Cardiac muscle cell (in vitro differentiated cells and primary cell): ENCODE measurements around the gene GUCY1A1. TPM values are rescaled to one million over a fixed set of nuclear protein-coding genes. Genes with fewer than 3 reads are reported as not detected.

Source experiments
- DNase-seq, 2 donors: peaks; one replicate each; pipeline versions ENCODE4 v3.0.0 to v3.0.0-alpha.2; 2010 to 2017; ENCODE audit warnings: low read depth in 1 of 2, low spot score in 1 of 2
- H3K27ac ChIP-seq: fragments of 200-600 bp; sonication (generic); 2 replicates; pipeline ENCODE4 v1.5.1; 2016
- H3K27me3 ChIP-seq: fragments of 200-600 bp; sonication (generic); 2 replicates; pipeline ENCODE4 v1.6.0; 2016; ENCODE audit warnings: control low read depth
- H3K36me3 ChIP-seq: fragments of 200-600 bp; sonication (generic); 2 replicates; pipeline ENCODE4 v1.5.1; 2016; ENCODE audit warnings: control low read depth
- H3K4me1 ChIP-seq: fragments of 200-600 bp; sonication (generic); 2 replicates; pipeline ENCODE4 v1.8.1; 2017; ENCODE audit warnings: low read depth, mild to moderate bottlenecking, mixed run types
- H3K4me3 ChIP-seq: fragments of 200-600 bp; sonication (generic); 2 replicates; pipeline ENCODE4 v1.5.1; 2016; ENCODE audit warnings: mild to moderate bottlenecking
- H3K9me3 ChIP-seq: fragments of 200-600 bp; sonication (generic); 2 replicates; pipeline ENCODE4 v1.5.1; 2017; ENCODE audit warnings: low read depth, mild to moderate bottlenecking, control low read depth
- polyA plus RNA-seq: library from polyadenylated mRNA; unstranded; fragments of >200 nt; fragmentation: Nextera tagmentation; extraction: Ambion mirVana; gene quantifications from 2 replicates; pipeline ENCODE4 v1.2.1, GENCODE V29; 2016
- total RNA-seq: library from RNA; depleted of rRNA; stranded (reverse); fragments of >200 nt; gene quantifications from 2 replicates; pipeline ENCODE4 v1.2.3, GENCODE V29; 2016
- TF ChIP-seq, protein P1 (sequence below): IDR thresholded peaks from 2 replicates; pipeline ENCODE4 v1.5.1; 2012; ENCODE audit warnings: low read depth, mild to moderate bottlenecking, low read length

The GUCY1A1 gene
- total and polyA plus RNA-seq, 2 experiments from 2014 or later: 92.9 to 123 TPM

- no peak for DNase-seq
- Histone ChIP-seq H3K9me3 (no peaks in the 10 kb centered on the region), H3K36me3 (peaks cover 14% of the 10 kb centered on the region), H3K4me1 (peaks cover 52% of the 10 kb centered on the region), H3K27ac (peak overlapping the region; percentile 77), H3K4me3 (no peak overlapping the region), H3K27me3 (no peaks in the 10 kb centered on the region)
- TF ChIP-seq, protein P1, sequence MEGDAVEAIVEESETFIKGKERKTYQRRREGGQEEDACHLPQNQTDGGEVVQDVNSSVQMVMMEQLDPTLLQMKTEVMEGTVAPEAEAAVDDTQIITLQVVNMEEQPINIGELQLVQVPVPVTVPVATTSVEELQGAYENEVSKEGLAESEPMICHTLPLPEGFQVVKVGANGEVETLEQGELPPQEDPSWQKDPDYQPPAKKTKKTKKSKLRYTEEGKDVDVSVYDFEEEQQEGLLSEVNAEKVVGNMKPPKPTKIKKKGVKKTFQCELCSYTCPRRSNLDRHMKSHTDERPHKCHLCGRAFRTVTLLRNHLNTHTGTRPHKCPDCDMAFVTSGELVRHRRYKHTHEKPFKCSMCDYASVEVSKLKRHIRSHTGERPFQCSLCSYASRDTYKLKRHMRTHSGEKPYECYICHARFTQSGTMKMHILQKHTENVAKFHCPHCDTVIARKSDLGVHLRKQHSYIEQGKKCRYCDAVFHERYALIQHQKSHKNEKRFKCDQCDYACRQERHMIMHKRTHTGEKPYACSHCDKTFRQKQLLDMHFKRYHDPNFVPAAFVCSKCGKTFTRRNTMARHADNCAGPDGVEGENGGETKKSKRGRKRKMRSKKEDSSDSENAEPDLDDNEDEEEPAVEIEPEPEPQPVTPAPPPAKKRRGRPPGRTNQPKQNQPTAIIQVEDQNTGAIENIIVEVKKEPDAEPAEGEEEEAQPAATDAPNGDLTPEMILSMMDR: no peak
Observed at GRCh38 chr4:155693015-155693663, 26.5 kb downstream of the GUCY1A1 start.

GRCh38 chr4:155694100-155694785 is 27.6 kb downstream of the GUCY1A1 start:
- peaks cover 22% of the 10 kb centered on the region for H3K36me3 ChIP-seq

GRCh38 chr4:155696226-155696625 is 29.6 kb downstream of the GUCY1A1 start:
- DNase-seq: no peak
- no peak overlapping the region for H3K4me3 ChIP-seq
- peak overlapping the region; percentile 64 for H3K27ac ChIP-seq
- TF ChIP-seq, protein P1: no peak
- H3K27me3 ChIP-seq: no peaks in the 10 kb centered on the region
- H3K9me3 ChIP-seq: no peaks in the 10 kb centered on the region
- peaks cover 25% of the 10 kb centered on the region for H3K36me3 ChIP-seq
- peaks cover 48% of the 10 kb centered on the region for H3K4me1 ChIP-seq

More at GRCh38 chr4:155694100-155694785, 27.6 kb downstream of the GUCY1A1 start:
- Histone ChIP-seq H3K27me3 (no peaks in the 10 kb centered on the region), H3K9me3 (no peaks in the 10 kb centered on the region), H3K4me3 (no peak overlapping the region), H3K27ac (peak overlapping the region; percentile 77), H3K4me1 (peaks cover 47% of the 10 kb centered on the region)
- DNase-seq: peak in 1 of 2 donors; percentile 59
- TF ChIP-seq, protein P1: no peak

DNA sequence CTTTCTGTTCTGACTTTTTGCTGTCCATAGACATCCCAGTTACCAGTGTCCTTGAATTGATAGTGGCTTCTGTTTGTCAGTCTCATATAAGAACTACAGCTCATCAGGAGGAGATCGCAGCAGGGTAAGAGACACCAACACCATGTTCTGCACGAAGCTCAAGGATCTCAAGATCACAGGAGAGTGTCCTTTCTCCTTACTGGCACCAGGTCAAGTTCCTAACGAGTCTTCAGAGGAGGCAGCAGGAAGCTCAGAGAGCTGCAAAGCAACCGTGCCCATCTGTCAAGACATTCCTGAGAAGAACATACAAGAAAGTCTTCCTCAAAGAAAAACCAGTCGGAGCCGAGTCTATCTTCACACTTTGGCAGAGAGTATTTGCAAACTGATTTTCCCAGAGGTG is 30.1 kb downstream of the GUCY1A1 start:
- H3K9me3 ChIP-seq: no peaks in the 10 kb centered on the region
- H3K4me1 ChIP-seq: peaks cover 48% of the 10 kb centered on the region
- H3K4me3 ChIP-seq: no peak overlapping the region
- TF ChIP-seq, protein P1: no peak
- no peak for DNase-seq
- peak overlapping the region; percentile 64 for H3K27ac ChIP-seq
- no peaks in the 10 kb centered on the region for H3K27me3 ChIP-seq
- peaks cover 27% of the 10 kb centered on the region for H3K36me3 ChIP-seq

GRCh38 chr4:155701827-155702226 is 35.2 kb downstream of the GUCY1A1 start:
- no peak for DNase-seq
- Histone ChIP-seq H3K36me3 (peaks cover 27% of the 10 kb centered on the region), H3K4me3 (no peak overlapping the region), H3K9me3 (no peaks in the 10 kb centered on the region), H3K4me1 (peaks cover 66% of the 10 kb centered on the region), H3K27ac (peak overlapping the region; percentile 82), H3K27me3 (no peaks in the 10 kb centered on the region)
- TF ChIP-seq, protein P1: no peak
